ENCODE data around the gene SKI.

Gene SKI

GRCh38 chr1:2334366-2334765, 106.2 kb downstream of the SKI start:
- no peak overlapping the region for H3K27ac ChIP-seq (ENCODE audit: low read depth, low read length)
- H3K9ac ChIP-seq (ENCODE audit: low read length) = no peak overlapping the region
- H3K4me3 ChIP-seq (ENCODE audit: low read depth in 1 of 2, low read length in 2 of 2) = no peak overlapping the region
- no peaks in the 10 kb centered on the region for H3K9me3 ChIP-seq (ENCODE audit: low read length)
- peaks cover 20% of the 10 kb centered on the region for H3K4me1 ChIP-seq (ENCODE audit: insufficient read depth, low read length)
- H3K27me3 ChIP-seq (ENCODE audit: control insufficient read depth in 1 of 2, insufficient read depth in 2 of 2, low read length in 2 of 2) = no peaks in the 10 kb centered on the region
- no peaks in the 10 kb centered on the region for H3K36me3 ChIP-seq (ENCODE audit: insufficient read depth, low read length)

- no peak overlapping the region for H3K27ac ChIP-seq (ENCODE audit: low read depth, low read length)
Observed at GRCh38 chr1:2334883-2335534, 106.9 kb downstream of the SKI start.

GRCh38 chr1:2335721-2336455, 107.8 kb downstream of the SKI start:
- no peaks in the 10 kb centered on the region for H3K36me3 ChIP-seq (ENCODE audit: insufficient read depth, low read length)
- H3K9ac ChIP-seq (ENCODE audit: low read length) = no peak overlapping the region
- no peak overlapping the region for H3K27ac ChIP-seq (ENCODE audit: low read depth, low read length)
- H3K4me1 ChIP-seq (ENCODE audit: insufficient read depth, low read length) = peaks cover 7% of the 10 kb centered on the region
- H3K9me3 ChIP-seq (ENCODE audit: low read length) = no peaks in the 10 kb centered on the region
- H3K4me3 ChIP-seq (ENCODE audit: low read depth in 1 of 2, low read length in 2 of 2) = no peak overlapping the region
- no peaks in the 10 kb centered on the region for H3K27me3 ChIP-seq (ENCODE audit: control insufficient read depth in 1 of 2, insufficient read depth in 2 of 2, low read length in 2 of 2)

More at GRCh38 chr1:2334883-2335534, 106.9 kb downstream of the SKI start:
- Histone ChIP-seq H3K4me1 (ENCODE audit: insufficient read depth, low read length) (peaks cover 16% of the 10 kb centered on the region), H3K9me3 (ENCODE audit: low read length) (no peaks in the 10 kb centered on the region), H3K4me3 (ENCODE audit: low read depth in 1 of 2, low read length in 2 of 2) (no peak overlapping the region), H3K9ac (ENCODE audit: low read length) (no peak overlapping the region), H3K36me3 (ENCODE audit: insufficient read depth, low read length) (no peaks in the 10 kb centered on the region), H3K27me3 (ENCODE audit: control insufficient read depth in 1 of 2, insufficient read depth in 2 of 2, low read length in 2 of 2) (no peaks in the 10 kb centered on the region)

GRCh38 chr1:2336499-2336898, 108.4 kb downstream of the SKI start:
- Histone ChIP-seq H3K27me3 (ENCODE audit: control insufficient read depth in 1 of 2, insufficient read depth in 2 of 2, low read length in 2 of 2) (no peaks in the 10 kb centered on the region), H3K4me1 (ENCODE audit: insufficient read depth, low read length) (peaks cover under 1% of the 10 kb centered on the region), H3K4me3 (ENCODE audit: low read depth in 1 of 2, low read length in 2 of 2) (no peak overlapping the region), H3K27ac (ENCODE audit: low read depth, low read length) (no peak overlapping the region), H3K36me3 (ENCODE audit: insufficient read depth, low read length) (no peaks in the 10 kb centered on the region), H3K9me3 (ENCODE audit: low read length) (no peaks in the 10 kb centered on the region), H3K9ac (ENCODE audit: low read length) (no peak overlapping the region)

- no peak overlapping the region for H3K27ac ChIP-seq (ENCODE audit: low read depth, low read length)
Observed at GRCh38 chr1:2337081-2337480, 109.0 kb downstream of the SKI start.

GRCh38 chr1:2337501-2337900, 109.4 kb downstream of the SKI start:
- Histone ChIP-seq H3K36me3 (ENCODE audit: insufficient read depth, low read length) (no peaks in the 10 kb centered on the region), H3K4me3 (ENCODE audit: low read depth in 1 of 2, low read length in 2 of 2) (no peak overlapping the region), H3K27me3 (ENCODE audit: control insufficient read depth in 1 of 2, insufficient read depth in 2 of 2, low read length in 2 of 2) (no peaks in the 10 kb centered on the region), H3K4me1 (ENCODE audit: insufficient read depth, low read length) (no peaks in the 10 kb centered on the region), H3K9ac (ENCODE audit: low read length) (no peak overlapping the region), H3K9me3 (ENCODE audit: low read length) (no peaks in the 10 kb centered on the region), H3K27ac (ENCODE audit: low read depth, low read length) (no peak overlapping the region)

More at GRCh38 chr1:2337081-2337480, 109.0 kb downstream of the SKI start:
- Histone ChIP-seq H3K27me3 (ENCODE audit: control insufficient read depth in 1 of 2, insufficient read depth in 2 of 2, low read length in 2 of 2) (no peaks in the 10 kb centered on the region), H3K4me3 (ENCODE audit: low read depth in 1 of 2, low read length in 2 of 2) (no peak overlapping the region), H3K4me1 (ENCODE audit: insufficient read depth, low read length) (no peaks in the 10 kb centered on the region), H3K36me3 (ENCODE audit: insufficient read depth, low read length) (no peaks in the 10 kb centered on the region), H3K9ac (ENCODE audit: low read length) (no peak overlapping the region), H3K9me3 (ENCODE audit: low read length) (no peaks in the 10 kb centered on the region)

GRCh38 chr1:2339206-2340085, 111.3 kb downstream of the SKI start:
- Histone ChIP-seq H3K27ac (ENCODE audit: low read depth, low read length) (no peak overlapping the region), H3K27me3 (ENCODE audit: control insufficient read depth in 1 of 2, insufficient read depth in 2 of 2, low read length in 2 of 2) (no peaks in the 10 kb centered on the region), H3K4me1 (ENCODE audit: insufficient read depth, low read length) (no peaks in the 10 kb centered on the region), H3K36me3 (ENCODE audit: insufficient read depth, low read length) (no peaks in the 10 kb centered on the region), H3K9me3 (ENCODE audit: low read length) (no peaks in the 10 kb centered on the region), H3K4me3 (ENCODE audit: low read depth in 1 of 2, low read length in 2 of 2) (no peak overlapping the region), H3K9ac (ENCODE audit: low read length) (no peak overlapping the region)

- Histone ChIP-seq H3K27ac (ENCODE audit: low read depth, low read length) (no peak overlapping the region), H3K9ac (ENCODE audit: low read length) (no peak overlapping the region)
Observed at GRCh38 chr1:2340086-2340917, 112.2 kb downstream of the SKI start.

GRCh38 chr1:2340918-2341254, 112.8 kb downstream of the SKI start:
- Histone ChIP-seq H3K27ac (ENCODE audit: low read depth, low read length) (no peak overlapping the region), H3K4me1 (ENCODE audit: insufficient read depth, low read length) (no peaks in the 10 kb centered on the region), H3K9me3 (ENCODE audit: low read length) (no peaks in the 10 kb centered on the region), H3K27me3 (ENCODE audit: control insufficient read depth in 1 of 2, insufficient read depth in 2 of 2, low read length in 2 of 2) (no peaks in the 10 kb centered on the region), H3K4me3 (ENCODE audit: low read depth in 1 of 2, low read length in 2 of 2) (no peak overlapping the region), H3K9ac (ENCODE audit: low read length) (no peak overlapping the region), H3K36me3 (ENCODE audit: insufficient read depth, low read length) (no peaks in the 10 kb centered on the region)

More at GRCh38 chr1:2340086-2340917, 112.2 kb downstream of the SKI start:
- no peaks in the 10 kb centered on the region for H3K27me3 ChIP-seq (ENCODE audit: control insufficient read depth in 1 of 2, insufficient read depth in 2 of 2, low read length in 2 of 2)
- H3K4me3 ChIP-seq (ENCODE audit: low read depth in 1 of 2, low read length in 2 of 2) = no peak overlapping the region
- no peaks in the 10 kb centered on the region for H3K36me3 ChIP-seq (ENCODE audit: insufficient read depth, low read length)
- H3K4me1 ChIP-seq (ENCODE audit: insufficient read depth, low read length) = no peaks in the 10 kb centered on the region
- H3K9me3 ChIP-seq (ENCODE audit: low read length) = no peaks in the 10 kb centered on the region

GRCh38 chr1:2341706-2342383, 113.7 kb downstream of the SKI start:
- no peaks in the 10 kb centered on the region for H3K4me1 ChIP-seq (ENCODE audit: insufficient read depth, low read length)
- no peaks in the 10 kb centered on the region for H3K9me3 ChIP-seq (ENCODE audit: low read length)
- H3K4me3 ChIP-seq (ENCODE audit: low read depth in 1 of 2, low read length in 2 of 2) = no peak overlapping the region
- no peak overlapping the region for H3K9ac ChIP-seq (ENCODE audit: low read length)
- H3K36me3 ChIP-seq (ENCODE audit: insufficient read depth, low read length) = no peaks in the 10 kb centered on the region
- no peaks in the 10 kb centered on the region for H3K27me3 ChIP-seq (ENCODE audit: control insufficient read depth in 1 of 2, insufficient read depth in 2 of 2, low read length in 2 of 2)
- H3K27ac ChIP-seq (ENCODE audit: low read depth, low read length) = no peak overlapping the region
